ENCODE data around the gene ZNF383.
A peak's percentile ranks its signal among the peaks of the same experiment; 100 is the strongest.
"Not testable (repeated sequence)": the region's sequence is repeated elsewhere in the genome, so short reads cannot be mapped to it uniquely, and the experiment has no call there.

The ZNF383 gene

GRCh38 chr19:37227996-37228395 is 10.0 kb downstream of the ZNF383 start:
- Histone ChIP-seq H3K27me3 (replicated peaks; ENCODE audit: control insufficient read depth, insufficient read depth, low read length) (no peaks in the 10 kb centered on the region), H3K4me1 (ENCODE audit: control insufficient read depth, insufficient read depth, low read length) (no peaks in the 10 kb centered on the region), H3K36me3 (ENCODE audit: control insufficient read depth, insufficient read depth, low read length, severe bottlenecking) (peaks cover 73% of the 10 kb centered on the region), H3K4me3 (ENCODE audit: low read length) (no peak overlapping the region), H3K9me3 (ENCODE audit: control insufficient read depth, low read length) (peaks cover 68% of the 10 kb centered on the region), H3K9ac (ENCODE audit: low read length) (no peak overlapping the region)
- no peak for DNase-seq (ENCODE audit: low read depth)

- no peak for DNase-seq (ENCODE audit: low read depth)
- Histone ChIP-seq H3K9me3 (ENCODE audit: control insufficient read depth, low read length) (peaks cover 99% of the 10 kb centered on the region), H3K4me3 (ENCODE audit: low read length) (peak overlapping the region; percentile 67), H3K9ac (ENCODE audit: low read length) (no peak overlapping the region), H3K27me3 (replicated peaks; ENCODE audit: control insufficient read depth, insufficient read depth, low read length) (no peaks in the 10 kb centered on the region), H3K36me3 (ENCODE audit: control insufficient read depth, insufficient read depth, low read length, severe bottlenecking) (peaks cover 82% of the 10 kb centered on the region), H3K4me1 (ENCODE audit: control insufficient read depth, insufficient read depth, low read length) (no peaks in the 10 kb centered on the region)
Observed at GRCh38 chr19:37243206-37243632, 25.2 kb downstream of the ZNF383 start.

- Histone ChIP-seq H3K36me3 (ENCODE audit: control insufficient read depth, insufficient read depth, low read length, severe bottlenecking) (peaks cover 5% of the 10 kb centered on the region), H3K4me3 (ENCODE audit: low read length) (peak overlapping the region; percentile 82), H3K27me3 (replicated peaks; ENCODE audit: control insufficient read depth, insufficient read depth, low read length) (no peaks in the 10 kb centered on the region), H3K4me1 (ENCODE audit: control insufficient read depth, insufficient read depth, low read length) (no peaks in the 10 kb centered on the region), H3K9ac (ENCODE audit: low read length) (peak overlapping the region; percentile 86), H3K9me3 (ENCODE audit: control insufficient read depth, low read length) (peaks cover 62% of the 10 kb centered on the region)
- peak; percentile 95 for DNase-seq (ENCODE audit: low read depth)
Observed at GRCh38 chr19:37251308-37252229, 33.6 kb downstream of the ZNF383 start.

- H3K4me1 ChIP-seq (ENCODE audit: control insufficient read depth, insufficient read depth, low read length); H3K27me3 ChIP-seq (replicated peaks; ENCODE audit: control insufficient read depth, insufficient read depth, low read length); DNase-seq (ENCODE audit: low read depth); H3K9me3 ChIP-seq (ENCODE audit: control insufficient read depth, low read length); H3K4me3 ChIP-seq (ENCODE audit: low read length); H3K9ac ChIP-seq (ENCODE audit: low read length); H3K36me3 ChIP-seq (ENCODE audit: control insufficient read depth, insufficient read depth, low read length, severe bottlenecking): not testable (repeated sequence)
Observed at GRCh38 chr19:37263028-37263427, 45.0 kb downstream of the ZNF383 start.

GRCh38 chr19:37267005-37267404 is 49.0 kb downstream of the ZNF383 start:
- H3K4me1 ChIP-seq (ENCODE audit: control insufficient read depth, insufficient read depth, low read length); H3K27me3 ChIP-seq (replicated peaks; ENCODE audit: control insufficient read depth, insufficient read depth, low read length); H3K36me3 ChIP-seq (ENCODE audit: control insufficient read depth, insufficient read depth, low read length, severe bottlenecking); H3K9me3 ChIP-seq (ENCODE audit: control insufficient read depth, low read length); H3K4me3 ChIP-seq (ENCODE audit: low read length); DNase-seq (ENCODE audit: low read depth); H3K9ac ChIP-seq (ENCODE audit: low read length): not testable (repeated sequence)

GRCh38 chr19:37267755-37268154 is 49.7 kb downstream of the ZNF383 start:
- H3K4me1 ChIP-seq (ENCODE audit: control insufficient read depth, insufficient read depth, low read length); H3K9ac ChIP-seq (ENCODE audit: low read length); H3K9me3 ChIP-seq (ENCODE audit: control insufficient read depth, low read length); H3K36me3 ChIP-seq (ENCODE audit: control insufficient read depth, insufficient read depth, low read length, severe bottlenecking); H3K27me3 ChIP-seq (replicated peaks; ENCODE audit: control insufficient read depth, insufficient read depth, low read length); H3K4me3 ChIP-seq (ENCODE audit: low read length): not testable (repeated sequence)
- DNase-seq (ENCODE audit: low read depth): peak; percentile 7

- DNase-seq (ENCODE audit: low read depth); H3K4me3 ChIP-seq (ENCODE audit: low read length); H3K4me1 ChIP-seq (ENCODE audit: control insufficient read depth, insufficient read depth, low read length); H3K9ac ChIP-seq (ENCODE audit: low read length); H3K27me3 ChIP-seq (replicated peaks; ENCODE audit: control insufficient read depth, insufficient read depth, low read length); H3K36me3 ChIP-seq (ENCODE audit: control insufficient read depth, insufficient read depth, low read length, severe bottlenecking); H3K9me3 ChIP-seq (ENCODE audit: control insufficient read depth, low read length): not testable (repeated sequence)
Observed at GRCh38 chr19:37280656-37281055, 62.6 kb downstream of the ZNF383 start.

GRCh38 chr19:37284020-37284419 is 66.0 kb downstream of the ZNF383 start:
- H3K4me3 ChIP-seq (ENCODE audit: low read length); H3K36me3 ChIP-seq (ENCODE audit: control insufficient read depth, insufficient read depth, low read length, severe bottlenecking); H3K4me1 ChIP-seq (ENCODE audit: control insufficient read depth, insufficient read depth, low read length); DNase-seq (ENCODE audit: low read depth); H3K9ac ChIP-seq (ENCODE audit: low read length); H3K27me3 ChIP-seq (replicated peaks; ENCODE audit: control insufficient read depth, insufficient read depth, low read length); H3K9me3 ChIP-seq (ENCODE audit: control insufficient read depth, low read length): not testable (repeated sequence)

- H3K36me3 ChIP-seq (ENCODE audit: control insufficient read depth, insufficient read depth, low read length, severe bottlenecking); H3K4me3 ChIP-seq (ENCODE audit: low read length); DNase-seq (ENCODE audit: low read depth); H3K27me3 ChIP-seq (replicated peaks; ENCODE audit: control insufficient read depth, insufficient read depth, low read length); H3K4me1 ChIP-seq (ENCODE audit: control insufficient read depth, insufficient read depth, low read length); H3K9me3 ChIP-seq (ENCODE audit: control insufficient read depth, low read length); H3K9ac ChIP-seq (ENCODE audit: low read length): not testable (repeated sequence)
Observed at GRCh38 chr19:37289229-37289628, 71.2 kb downstream of the ZNF383 start.

- not testable (repeated sequence) for H3K4me3 ChIP-seq (ENCODE audit: low read length); H3K27me3 ChIP-seq (replicated peaks; ENCODE audit: control insufficient read depth, insufficient read depth, low read length); H3K9me3 ChIP-seq (ENCODE audit: control insufficient read depth, low read length); H3K9ac ChIP-seq (ENCODE audit: low read length); H3K36me3 ChIP-seq (ENCODE audit: control insufficient read depth, insufficient read depth, low read length, severe bottlenecking); DNase-seq (ENCODE audit: low read depth); H3K4me1 ChIP-seq (ENCODE audit: control insufficient read depth, insufficient read depth, low read length)
Observed at GRCh38 chr19:37292998-37293939, 75.3 kb downstream of the ZNF383 start.

GRCh38 chr19:37294246-37294645 is 76.2 kb downstream of the ZNF383 start:
- not testable (repeated sequence) for H3K9ac ChIP-seq (ENCODE audit: low read length); H3K4me3 ChIP-seq (ENCODE audit: low read length); H3K36me3 ChIP-seq (ENCODE audit: control insufficient read depth, insufficient read depth, low read length, severe bottlenecking); H3K9me3 ChIP-seq (ENCODE audit: control insufficient read depth, low read length); H3K4me1 ChIP-seq (ENCODE audit: control insufficient read depth, insufficient read depth, low read length); H3K27me3 ChIP-seq (replicated peaks; ENCODE audit: control insufficient read depth, insufficient read depth, low read length); DNase-seq (ENCODE audit: low read depth)
